DMS 273 treated with DMSO at 0.1 percent for 48 hours (cell line): ENCODE measurements around the gene FSCN2.

Source experiments
- DNase-seq: peaks from one replicate; lab custom pipeline; 2025; lab: John Stamatoyannopoulos, UW

FSCN2 gene

DNA sequence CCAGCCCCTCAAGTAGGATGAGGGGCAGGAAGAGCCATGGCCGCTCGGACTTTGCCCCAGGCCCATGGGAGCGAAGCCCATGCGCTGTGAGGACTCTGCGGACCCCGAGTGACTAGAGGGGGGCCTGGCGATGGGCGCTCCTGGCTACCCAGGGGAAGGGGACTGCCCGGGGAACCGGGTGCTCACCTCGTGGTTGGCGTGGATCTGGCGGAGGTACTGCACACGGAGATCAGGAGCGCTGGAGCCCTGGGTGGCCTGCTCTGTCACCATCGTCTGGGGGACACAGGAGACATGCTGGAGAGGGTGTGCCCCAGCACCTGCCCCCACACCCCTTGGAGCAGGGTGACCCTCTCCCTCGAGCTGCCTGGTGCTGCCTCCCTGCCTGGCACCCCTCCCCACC is 12.9 kb downstream of the FSCN2 start:
- no peak for DNase-seq

DNA sequence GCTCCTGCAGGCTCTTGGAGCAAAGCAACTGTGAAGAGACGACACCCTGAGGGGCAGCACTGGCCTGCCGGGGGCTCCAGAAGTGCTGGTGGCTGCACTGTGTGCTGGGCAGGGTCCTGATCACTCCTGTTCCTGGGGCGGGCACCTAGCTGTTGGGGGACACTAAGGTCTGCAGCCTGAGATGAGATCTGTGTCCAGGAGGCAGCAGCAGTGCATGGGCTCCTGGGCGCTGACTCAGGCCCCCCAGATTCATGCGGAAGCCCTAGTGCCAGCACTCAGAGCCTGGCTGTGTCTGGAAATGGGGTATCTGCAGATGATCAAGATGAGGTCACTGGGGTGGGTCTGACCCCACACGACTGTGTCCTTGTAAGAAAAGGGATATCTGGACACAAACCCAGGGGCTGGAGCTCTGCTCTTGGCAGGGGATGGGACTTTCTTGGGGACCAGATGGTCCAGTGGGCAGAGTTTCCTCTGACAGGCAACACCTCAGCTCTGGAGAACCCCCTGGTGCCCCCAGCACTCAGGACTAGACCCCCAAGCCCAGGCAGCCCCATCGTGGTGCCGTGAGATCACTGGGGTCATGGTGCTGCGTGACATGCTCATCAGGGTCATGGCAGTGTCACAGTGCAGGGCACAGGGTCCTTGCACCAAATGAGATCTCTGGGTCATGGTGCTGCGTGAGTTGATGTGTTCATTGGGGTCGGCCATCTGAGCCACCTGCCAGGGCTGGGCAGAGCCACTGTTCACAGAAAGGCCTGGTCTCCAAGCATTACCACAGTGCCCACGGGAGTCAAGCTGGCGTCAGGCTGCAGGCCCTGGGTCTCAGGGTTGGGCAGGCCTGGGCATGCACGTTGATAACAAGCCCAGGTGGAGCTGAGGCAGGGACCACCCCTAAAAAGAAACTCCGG is 14.5 kb downstream of the FSCN2 start:
- no peak for DNase-seq

DNA sequence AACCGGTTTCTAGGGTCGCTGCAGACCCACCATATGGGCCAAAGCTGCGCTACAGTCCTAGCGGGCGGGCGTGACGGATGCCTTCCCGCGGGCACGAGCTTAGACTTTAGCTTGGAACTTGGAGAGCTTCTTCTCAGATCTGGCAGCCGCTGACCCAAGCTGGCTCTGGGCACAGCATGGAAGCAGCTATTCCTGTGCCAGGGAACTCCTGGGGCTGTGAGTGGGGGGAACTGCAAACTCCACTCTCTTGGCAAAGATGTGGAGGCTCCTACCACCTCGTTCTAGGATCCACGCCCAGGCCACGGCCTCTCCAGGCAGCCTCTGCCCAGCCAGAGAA is 15.1 kb downstream of the FSCN2 start:
- no peak for DNase-seq

DNA sequence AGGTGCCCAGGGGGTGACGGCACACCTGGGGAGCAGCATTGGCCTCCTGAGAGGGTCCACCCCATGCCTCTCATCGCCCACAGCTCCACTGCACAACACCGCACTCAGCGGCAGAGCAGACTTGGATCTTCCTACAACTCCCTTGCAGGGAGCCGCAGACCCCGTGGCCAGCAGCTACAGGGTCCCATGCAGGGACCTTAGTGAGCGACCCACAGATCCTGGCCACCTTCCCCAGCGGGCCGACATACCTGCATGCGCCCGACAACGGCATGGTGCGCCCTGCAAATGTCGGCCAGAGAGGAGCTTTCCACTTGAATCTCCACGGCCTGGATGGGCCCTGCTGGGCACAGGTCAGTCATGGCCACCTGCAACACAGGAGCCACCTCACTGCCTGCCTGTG is 15.6 kb downstream of the FSCN2 start:
- DNase-seq, result no peak

DNA sequence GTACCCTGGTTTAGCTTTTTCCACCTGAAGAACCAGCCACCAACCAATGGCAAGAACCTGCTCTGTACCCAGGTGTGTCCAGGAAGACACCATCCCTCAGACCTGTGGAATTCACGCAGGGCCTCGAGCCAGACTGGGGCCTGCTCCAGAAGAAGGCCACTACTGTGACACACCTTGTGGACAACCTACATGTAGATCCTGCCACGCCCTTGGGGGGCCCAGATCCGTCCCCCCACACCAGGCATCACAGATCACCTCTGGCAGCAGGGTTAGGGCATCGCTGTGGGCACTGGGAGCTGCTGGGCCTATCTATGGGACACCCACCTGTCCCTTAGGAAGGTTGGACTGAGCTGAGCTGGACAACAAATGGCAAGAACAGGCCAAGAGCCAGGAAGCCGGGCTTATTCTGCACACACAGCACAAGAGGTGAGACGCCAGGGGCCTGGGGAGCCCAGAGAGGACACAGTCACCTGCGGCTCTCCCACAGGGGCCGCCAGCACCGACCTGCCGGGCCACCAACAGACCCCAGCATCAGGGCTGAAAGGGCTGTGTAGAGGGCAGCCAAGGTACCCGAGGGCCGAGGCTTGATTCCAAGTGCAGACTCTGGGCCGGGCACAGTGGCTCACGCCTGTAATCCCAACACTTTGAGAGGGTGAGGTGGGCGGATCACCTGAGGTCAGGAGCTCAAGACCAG is 16.3 kb downstream of the FSCN2 start:
- DNase-seq, result no peak

DNA sequence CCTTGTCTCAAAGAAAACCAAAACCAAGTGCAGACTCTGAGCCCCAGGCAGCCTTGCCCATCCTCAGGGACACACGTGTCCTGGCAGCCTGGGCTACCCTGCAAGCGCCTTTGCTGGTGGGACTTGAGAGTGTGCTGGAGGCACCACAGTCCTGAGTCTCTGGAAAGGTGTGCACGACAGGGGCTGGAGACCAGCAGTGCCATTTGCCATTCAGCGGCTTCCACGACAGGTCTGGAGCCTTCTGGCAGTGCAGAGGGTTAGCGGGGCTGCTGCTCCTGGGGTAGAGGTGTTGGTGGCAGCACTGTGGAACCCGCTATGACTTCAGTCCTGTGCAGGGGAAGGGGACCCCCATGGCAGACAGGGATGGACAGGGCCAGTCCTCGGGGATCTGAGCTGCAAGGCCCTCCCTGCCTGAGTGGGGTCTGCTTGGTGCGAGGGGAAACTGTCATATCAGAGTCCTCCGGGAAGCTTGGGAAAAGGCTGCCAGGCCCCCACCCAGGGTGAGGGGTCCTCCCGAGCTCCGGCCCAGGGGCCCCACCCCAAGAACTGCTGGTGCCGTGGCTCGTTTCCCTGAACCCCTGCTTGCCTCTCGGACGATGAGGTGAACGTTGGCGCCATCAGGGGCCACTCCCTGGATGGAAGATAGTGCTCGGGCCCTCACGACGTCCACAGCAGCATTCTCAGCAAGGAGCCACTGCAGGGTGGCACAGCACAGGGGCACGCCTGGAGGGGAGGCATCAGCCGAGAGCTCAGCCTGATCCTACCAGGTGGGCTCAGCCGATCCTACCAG is 17.2 kb downstream of the FSCN2 start:
- DNase-seq, result no peak

DNA sequence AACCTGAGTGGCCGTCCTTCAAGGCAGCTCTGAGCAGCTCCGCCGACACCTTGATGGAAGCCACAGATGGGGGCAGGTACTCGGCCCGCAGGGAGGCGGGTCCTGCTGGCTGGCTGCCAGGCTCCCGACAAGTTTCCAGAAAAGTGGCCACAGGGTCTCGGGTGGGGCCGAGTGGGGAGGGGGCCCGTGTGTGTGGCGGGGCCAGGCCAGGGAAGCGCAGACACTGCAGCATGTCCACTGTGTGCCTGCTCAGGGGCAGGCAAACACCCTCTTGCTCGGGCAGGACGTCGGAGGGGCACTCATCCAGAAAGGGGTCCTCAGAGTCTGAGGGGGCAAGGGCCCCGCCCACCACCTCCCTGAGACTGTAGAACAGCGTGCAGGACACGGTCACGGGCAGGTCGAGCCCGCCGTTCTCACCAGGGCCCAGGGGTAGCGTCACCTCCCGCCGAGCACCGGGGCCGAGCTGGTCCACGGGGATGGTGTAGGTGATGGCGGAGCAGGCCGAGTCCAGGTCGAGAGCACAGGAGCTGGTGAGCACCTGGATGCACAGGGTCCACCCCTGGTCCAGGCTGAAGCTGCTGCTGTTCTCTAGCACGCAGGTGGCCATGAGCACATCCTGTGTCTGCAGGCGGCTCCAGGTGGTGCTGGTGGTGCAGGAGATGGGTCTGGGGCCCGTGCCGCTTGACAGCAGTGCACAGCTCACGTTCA is 18.9 kb downstream of the FSCN2 start:
- no peak for DNase-seq

DNA sequence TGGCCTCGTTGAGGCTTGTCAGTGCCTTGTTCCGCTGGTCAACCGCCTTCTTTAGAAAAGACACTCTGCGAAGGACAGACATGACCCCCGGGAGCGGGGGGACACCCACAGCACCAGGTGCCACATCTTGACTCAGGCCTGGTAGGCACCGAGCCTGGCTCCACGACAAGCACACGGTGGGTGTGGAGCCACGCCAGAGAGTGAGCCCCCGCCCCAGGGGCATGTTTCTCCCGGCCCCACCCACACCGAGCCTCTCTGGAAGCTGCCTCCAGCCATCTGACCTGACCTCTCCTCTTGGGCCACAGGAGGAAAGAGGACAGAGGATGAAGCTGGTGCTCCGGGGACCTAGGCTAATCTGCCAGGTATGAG is 19.4 kb downstream of the FSCN2 start:
- no peak for DNase-seq

DNA sequence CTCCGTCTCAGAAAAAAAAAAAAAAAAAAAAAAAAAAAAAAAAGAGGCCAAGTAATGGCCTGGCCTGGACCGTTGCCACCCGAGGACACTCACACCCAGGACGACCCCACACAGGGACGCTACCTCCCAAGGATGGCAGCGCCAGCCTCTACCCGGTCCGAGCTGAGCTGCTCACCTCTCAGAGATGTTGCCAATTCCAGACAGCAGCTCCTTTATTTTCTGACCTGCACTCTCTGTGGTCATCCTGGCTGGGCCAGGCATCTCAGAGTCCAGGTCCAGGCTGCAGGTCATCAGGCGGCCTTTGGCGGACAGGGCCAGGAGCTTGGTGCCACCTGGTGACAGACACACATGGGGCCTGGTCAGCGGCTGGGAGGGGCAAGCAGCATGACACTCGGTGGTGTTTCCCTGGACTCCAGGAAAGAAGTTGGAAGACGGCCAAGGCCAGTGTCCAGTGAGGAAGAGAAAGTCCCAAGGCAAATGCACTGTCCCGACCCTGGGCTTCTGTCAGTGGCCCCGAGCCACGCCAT is 20.9 kb downstream of the FSCN2 start:
- no peak for DNase-seq

DNA sequence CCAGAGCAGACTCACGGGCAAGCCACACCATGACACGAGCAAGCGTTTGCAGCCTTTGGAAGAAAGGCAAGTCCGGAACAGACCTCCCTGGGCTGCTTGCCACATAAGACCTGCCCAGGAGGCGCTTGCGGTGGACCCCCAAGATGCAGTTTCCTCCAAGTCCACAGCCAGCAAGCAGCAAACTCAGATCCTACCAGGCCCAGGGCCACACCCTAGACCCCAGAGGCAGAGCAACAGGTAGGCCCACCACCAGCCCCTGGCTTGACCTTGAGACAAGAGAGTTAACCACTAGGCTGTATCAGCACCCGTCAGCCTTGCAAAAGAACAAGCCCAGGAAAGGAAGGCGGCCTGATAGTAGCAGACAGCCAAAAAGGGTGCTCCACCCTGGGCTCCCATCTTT is 21.6 kb downstream of the FSCN2 start:
- no peak for DNase-seq

DNA sequence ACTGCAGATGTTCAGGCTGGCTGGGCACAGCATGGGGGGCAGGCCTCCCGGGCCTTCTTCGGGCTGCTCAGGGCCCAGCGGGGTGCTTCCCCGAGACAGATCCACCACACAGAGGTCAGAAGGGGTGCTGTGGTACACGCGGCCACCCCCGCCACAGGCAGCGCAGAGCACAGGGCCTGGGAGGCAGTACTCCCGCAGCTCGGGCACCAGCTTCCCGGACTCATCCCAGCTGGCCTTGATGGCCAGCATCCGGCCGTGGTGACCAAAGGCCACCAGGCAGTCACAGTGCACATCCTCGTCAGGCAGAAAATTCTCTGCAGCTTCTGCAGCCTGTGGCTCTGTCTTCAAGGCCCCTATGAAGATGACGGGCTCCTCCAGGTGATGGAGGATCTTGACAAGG is 22.1 kb downstream of the FSCN2 start:
- DNase-seq, result no peak

DNA sequence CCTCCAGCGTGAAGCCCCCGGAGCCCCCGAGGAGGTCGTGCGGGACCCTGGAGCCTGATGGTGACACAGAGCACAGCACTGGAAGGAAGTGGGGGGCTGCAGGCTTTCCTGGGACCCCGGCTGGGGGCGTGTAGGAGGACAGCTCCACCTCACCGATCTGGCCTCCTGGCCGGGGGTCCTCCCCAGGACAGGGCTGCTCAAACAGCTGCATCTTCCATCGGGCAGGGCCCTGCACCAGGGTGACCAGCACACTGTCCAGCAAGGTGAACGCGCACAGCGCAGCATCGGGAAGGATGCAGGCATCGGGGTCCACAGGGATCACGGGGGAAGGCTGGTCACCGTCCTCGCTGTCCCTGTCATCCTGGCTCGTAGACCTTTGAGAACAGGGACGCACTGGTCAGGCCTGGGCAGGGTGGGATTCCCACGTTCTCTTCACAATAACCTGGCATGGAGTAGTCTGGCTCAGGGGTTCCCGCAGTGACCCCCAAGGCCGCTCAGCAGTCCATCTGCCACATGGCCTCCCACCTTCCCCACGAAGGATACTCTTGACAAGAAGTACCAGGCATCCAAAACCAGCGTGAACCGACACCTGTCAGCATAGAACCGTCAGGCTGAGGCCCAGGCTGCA is 22.8 kb downstream of the FSCN2 start:
- DNase-seq, result no peak

DNA sequence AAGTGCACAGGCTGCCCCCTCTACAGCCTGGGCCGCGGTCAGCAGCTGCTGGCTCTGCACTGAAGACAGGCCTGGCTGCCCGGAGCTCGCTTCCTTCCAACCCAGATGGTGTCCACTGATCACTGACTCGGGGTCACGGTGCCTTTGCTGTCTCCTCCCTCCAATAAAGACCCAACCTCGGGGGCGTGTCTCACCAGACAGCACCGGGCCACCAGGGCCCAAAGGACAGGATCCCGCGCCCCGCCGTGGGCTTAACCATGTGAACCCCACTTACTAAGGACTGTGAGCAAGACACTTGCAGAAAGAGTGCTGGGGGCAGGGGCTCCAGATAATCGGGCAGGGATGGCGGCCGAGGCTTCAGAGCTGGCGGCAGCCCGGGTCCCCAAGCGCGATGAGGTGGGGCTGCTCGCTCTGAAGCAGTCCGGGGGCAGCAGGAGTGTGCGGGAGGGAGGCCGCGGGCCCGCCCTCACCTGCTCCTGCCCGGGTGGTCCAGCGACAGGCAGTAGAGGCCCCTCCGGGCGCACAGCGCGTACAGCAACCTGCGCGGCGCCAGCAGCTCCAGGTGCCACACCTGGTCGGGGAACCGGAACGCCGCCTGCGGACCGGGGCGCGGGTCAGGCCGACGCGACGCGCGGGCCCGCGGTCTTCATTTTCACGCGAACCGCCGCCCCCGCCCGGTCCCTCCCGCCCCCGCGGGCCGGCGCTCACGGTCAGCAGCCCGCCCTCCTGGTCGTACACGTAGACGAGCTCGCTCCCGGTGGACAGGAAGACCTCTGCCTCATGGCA is 23.5 kb downstream of the FSCN2 start:
- no peak for DNase-seq

DNA sequence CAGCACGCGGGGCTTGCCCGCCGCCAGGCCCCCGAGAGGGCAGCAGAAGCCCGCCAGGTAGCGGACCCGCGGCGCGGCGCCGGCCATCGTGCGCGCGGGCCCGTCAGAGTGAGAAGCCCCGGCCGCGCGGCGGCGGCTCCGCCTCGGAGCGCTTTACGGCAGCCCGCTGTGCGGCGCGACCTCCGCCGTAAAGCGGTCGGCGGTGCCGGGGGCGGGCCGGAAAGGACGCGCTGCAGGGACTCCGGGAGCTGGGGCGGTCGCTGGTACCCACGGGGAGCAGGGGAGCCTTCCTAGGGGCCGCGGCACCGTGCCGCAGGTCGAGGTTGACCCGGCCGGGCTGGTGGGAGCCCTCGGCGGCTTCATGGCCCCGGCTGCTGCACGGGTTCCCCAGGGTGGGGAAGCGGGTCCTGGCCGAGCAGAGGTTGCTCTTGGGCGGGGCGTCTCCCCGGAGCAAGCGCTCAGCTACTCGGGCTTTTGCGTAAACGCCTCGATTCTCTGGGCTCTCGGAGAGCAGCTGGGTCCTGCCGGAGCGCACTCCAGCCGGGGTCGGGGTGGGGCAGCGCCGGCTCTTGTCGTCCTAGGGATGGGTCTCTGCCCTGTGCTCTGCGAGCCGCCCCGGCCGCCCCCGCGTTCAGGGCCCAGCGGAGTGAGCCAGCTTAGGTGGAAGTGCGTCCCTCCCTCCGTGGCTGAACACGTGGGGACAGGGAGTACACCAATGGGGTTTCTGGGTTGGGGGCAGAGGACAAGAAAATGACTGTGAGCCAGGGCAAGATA is 24.3 kb downstream of the FSCN2 start, which contains the start of gene FAAP100:
Gene FAAP100, minus strand, starts transcription at position 110 of the 774 bp plus-strand sequence. Its CDS starts 23 bp downstream, at position 87.
- peak; percentile 77 for DNase-seq

DNA sequence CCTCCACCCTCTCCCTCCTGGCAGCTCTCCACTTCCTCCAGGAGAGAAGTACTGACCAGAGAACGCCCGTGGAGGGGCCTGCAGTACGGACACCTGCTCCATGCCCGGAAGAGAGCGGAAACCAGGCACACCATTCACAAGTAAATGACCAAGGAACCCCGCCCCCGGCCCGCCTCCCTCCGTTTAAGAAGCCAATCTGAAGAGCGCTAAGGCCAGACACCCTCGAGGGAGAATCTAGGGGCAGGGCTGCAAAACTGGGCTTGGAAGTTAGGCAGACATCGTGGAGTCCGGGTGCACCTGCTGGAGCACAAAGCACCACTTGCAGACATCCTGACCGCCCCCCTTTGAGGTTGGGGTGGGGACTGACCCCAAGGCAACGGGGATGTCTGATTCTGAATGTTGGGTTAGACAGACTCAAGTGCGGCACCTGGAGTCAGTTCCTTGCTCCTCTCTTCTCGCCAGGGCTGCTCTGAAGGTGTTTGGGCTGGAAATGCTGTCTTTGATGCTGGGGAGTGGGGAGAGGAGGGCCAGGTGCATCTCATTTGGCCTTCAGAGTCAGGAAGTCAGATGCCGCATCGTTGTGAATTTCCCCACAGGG is 24.9 kb downstream of the FSCN2 start:
- DNase-seq, result peak; percentile 83

DNA sequence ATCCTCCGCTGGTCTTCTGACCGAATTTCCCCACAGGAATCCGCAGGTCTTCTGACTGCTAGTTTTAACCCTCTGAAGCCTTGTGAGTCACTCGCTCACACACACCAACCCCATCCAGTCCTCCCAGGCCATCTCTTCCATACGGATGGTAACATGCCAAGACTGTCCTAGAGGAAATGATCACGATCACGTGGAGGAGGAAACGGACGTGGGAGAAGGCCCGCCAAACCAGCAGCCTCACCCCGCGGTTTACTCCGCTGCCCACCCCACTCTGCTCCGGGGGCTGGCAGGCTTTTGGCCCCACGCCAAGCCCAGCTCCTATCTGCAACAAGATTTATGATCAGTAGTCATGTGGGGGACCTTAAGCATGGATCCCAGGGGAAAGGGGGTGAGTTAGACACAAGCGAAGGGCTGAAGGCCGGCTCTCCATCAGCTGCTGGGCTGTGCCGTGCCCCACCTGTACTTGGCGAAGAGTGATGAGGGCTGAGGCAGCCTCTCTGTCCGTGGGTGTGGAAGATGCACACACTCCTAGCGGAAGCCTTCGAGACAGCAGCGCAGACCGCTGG is 25.5 kb downstream of the FSCN2 start:
- DNase-seq, result no peak

DNA sequence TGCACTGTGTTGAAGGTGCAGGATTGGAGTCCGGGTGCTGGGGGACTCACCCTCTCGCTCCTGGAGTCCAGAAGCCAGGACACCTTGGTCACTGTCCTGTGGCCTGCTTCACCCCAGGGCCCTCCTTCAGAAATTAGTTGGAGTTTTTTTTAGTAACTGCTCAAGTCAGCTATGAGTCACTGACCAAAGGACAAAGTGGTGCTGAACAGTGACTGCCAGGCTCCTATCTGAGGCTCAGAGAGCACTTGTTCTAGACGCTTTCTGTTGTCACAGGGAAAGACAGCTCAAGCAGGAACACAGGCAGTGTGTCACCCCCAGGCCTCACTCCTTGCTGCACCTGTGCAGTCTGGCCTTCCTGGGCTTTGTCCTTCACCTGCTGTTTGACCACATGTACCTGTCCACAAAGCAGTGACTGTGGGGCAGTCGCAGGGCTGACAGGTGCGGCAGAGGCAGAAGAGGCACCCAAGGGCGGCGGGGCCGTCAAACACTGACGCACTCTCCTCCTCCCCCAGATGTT is 28.1 kb downstream of the FSCN2 start:
- DNase-seq, result no peak

DNA sequence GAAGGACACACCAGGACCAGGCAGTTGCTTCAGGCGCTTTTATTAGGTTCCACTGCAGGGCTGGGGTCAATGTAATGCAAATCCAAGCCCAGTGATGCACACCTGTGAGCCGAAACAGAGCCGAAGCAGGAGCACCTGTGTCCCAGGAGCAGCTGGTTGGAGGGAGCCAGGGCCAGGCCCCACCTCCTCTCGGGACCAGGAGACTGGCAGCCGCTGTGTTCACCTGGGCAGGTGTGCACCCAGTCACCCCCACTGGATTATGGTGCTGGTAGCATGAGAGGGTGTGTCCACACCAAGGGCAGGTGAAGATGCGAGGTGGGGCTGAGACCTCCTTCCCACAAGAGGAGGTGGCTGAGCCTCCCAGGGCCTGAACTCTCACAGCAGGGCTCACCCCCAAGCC is 28.7 kb downstream of the FSCN2 start:
- DNase-seq, result no peak
